Sciatic nerve (tissue), 2 donors: ENCODE data around the gene CDHR1. TPM values are rescaled to one million over a fixed set of nuclear protein-coding genes. Genes with fewer than 3 reads are reported as not detected.

ENCODE experiments used
- ATAC-seq: fragments of 200-7000 bp; cut with Tn5 transposase; one replicate; pipeline ENCODE4 v1.9.1; 2020; ENCODE audit warnings: mild to moderate bottlenecking, moderate library complexity
- DNase-seq: peaks from one replicate; pipeline ENCODE4 v3.0.0-alpha.2; 2020; ENCODE audit warnings: low spot score
- intact Hi-C: fragments of 100-400 bp; cut with DNase I; formaldehyde crosslinking; loops from one replicate; pipeline ENCODE4 v1.14.2; 2022
- total RNA-seq: library from RNA; stranded (reverse); fragmentation: NEBNext Ultra II Directional; extraction: Animal tissue kit (Norgen Biotek cat#: 25700); gene quantifications from one replicate; pipeline ENCODE4 v1.2.1, GENCODE V29; 2021
- donor health status: DM: no; HTN: no; CAD: no.
- donor health status: DM: no; HTN: no; CAD: no.

CDHR1 gene
- total RNA-seq, 1 donor from 2014 or later: 2.0 TPM

- ATAC-seq (no peak), DNase-seq (no peak)
- intact Hi-C loops: no loop called here
These were observed 1.7 kb downstream of the CDHR1 start for GRCh38 chr10:84196083-84196482.

- intact Hi-C loops: no loop called here
- ATAC-seq: no peak
- DNase-seq: no peak
These were observed 2.6 kb downstream of the CDHR1 start for GRCh38 chr10:84196941-84197340.

- ATAC-seq (no peak), DNase-seq (no peak)
- intact Hi-C loops: no loop called here
These were observed 3.3 kb downstream of the CDHR1 start for GRCh38 chr10:84197643-84198042.

GRCh38 chr10:84198206-84198915 lies 4.0 kb downstream of the CDHR1 start:
- no peak for DNase-seq
- no peak for ATAC-seq
- intact Hi-C loops: no loop called here

DNA sequence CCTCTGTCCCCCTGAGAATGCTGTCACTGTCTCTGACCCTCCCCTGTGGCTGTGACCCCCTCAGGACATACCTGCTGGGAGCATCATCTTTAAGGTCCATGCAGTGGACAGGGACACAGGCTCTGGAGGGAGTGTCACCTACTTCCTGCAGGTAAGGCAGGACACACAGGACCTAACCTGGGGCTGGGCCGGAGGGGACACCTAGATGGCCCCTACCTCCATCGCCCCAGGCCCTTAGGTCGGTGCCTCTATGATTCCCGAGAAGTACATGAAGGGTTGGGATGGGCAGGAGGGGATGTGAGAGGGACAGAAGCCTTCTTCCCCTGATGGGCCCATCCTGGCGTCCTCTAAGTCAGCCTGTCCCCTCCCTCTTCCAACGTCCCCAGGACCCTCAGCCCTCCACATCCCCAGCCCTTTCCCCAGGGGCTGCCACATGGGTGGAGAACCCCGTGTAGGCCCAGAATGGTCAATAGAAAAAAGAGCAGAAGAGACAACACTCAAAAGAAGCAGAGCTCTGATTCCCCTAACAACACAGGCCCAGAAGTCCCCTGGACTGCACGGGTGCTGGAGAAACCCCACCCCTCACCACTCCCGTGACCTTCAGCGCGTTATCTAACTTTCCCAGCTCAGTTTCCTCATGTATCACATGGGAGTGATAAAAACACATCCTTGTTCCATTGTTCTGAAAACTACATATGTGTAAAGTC lies 6.4 kb downstream of the CDHR1 start:
- DNase-seq: no peak
- ATAC-seq: no peak
- intact Hi-C loops: no loop called here

DNA sequence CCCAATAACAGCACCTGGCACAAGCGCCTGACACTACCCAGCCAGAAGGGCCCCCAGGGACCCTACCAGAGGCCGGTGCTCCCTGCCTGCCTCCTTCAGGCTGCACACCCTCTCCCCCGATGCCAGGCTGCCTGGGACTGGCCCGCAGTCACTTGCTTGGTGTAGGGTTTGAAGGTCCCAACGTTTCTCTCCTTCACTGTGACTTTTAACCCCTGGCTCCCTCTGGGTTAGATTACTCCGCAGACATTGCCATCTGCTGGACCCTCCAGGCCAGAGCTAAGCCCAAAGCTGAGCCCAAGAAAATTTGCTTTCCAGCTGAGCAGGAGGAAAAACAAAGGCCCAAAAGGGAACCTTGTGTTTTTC lies 6.9 kb downstream of the CDHR1 start:
- ATAC-seq (no peak), DNase-seq (no peak)
- intact Hi-C loops: no loop called here

DNA sequence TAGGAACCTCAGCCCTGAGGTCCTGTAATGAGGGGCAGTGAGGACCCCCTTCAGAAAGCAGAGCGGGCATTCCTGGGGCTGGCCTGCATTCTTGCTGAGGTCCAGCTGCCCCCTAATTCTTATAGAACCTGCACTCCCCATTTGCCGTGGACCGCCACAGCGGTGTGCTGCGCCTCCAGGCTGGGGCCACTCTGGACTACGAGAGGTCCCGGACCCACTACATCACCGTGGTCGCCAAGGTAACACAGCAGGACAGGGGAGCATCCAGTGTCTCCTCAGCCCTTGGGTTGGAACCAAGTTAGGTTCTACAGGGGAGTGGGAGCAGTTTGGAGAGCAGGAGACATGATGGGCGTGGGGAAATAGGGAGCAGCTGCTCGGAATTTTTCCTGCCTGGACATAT lies 7.3 kb downstream of the CDHR1 start:
- no peak for DNase-seq
- no peak for ATAC-seq
- intact Hi-C loops: no loop called here

DNA sequence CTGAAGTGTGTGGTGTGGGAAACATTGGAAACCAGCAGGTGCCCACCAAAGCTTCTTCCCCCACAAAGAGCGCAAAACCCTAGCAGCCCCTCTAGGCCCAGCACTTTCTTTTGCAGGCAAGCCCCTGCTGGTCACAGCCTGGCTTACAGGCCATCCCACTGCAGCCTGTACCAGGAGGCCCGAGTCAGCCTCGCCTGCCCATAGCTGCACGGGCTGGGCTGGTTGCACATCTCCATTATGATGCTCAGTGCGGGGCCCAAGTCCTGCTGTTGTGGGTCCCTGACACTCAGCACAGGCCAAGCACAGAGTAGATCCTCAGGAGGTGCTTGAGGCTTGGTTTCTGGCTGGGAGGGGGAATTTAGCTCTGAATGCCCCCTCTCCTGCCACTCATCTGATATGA lies 8.0 kb downstream of the CDHR1 start:
- intact Hi-C loops: no loop called here
- DNase-seq (no peak), ATAC-seq (no peak)

GRCh38 chr10:84204122-84204521 lies 9.8 kb downstream of the CDHR1 start:
- DNase-seq (no peak), ATAC-seq (no peak)
- intact Hi-C loops: no loop called here

DNA sequence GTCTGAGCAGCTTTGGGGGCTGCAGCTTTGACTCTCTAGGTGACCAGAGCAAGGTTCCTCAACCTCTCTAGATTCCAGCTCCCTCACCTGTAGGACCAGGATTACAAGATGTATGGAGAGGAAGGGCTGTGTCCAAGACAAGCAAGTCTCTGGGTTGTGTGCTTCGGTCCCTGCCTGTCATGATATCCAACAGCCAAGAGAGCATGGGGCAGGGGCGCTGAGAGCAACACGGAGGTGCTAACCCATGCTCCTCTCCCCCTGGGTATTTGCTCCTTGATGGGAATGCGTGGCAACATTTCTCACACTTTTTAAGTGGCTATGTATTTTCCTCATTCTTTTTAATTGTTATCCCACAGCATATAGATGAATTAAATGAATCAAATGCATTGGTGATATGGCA lies 10.3 kb downstream of the CDHR1 start:
- ATAC-seq (no peak), DNase-seq (peak; percentile 25)
- intact Hi-C loops: no loop called here

DNA sequence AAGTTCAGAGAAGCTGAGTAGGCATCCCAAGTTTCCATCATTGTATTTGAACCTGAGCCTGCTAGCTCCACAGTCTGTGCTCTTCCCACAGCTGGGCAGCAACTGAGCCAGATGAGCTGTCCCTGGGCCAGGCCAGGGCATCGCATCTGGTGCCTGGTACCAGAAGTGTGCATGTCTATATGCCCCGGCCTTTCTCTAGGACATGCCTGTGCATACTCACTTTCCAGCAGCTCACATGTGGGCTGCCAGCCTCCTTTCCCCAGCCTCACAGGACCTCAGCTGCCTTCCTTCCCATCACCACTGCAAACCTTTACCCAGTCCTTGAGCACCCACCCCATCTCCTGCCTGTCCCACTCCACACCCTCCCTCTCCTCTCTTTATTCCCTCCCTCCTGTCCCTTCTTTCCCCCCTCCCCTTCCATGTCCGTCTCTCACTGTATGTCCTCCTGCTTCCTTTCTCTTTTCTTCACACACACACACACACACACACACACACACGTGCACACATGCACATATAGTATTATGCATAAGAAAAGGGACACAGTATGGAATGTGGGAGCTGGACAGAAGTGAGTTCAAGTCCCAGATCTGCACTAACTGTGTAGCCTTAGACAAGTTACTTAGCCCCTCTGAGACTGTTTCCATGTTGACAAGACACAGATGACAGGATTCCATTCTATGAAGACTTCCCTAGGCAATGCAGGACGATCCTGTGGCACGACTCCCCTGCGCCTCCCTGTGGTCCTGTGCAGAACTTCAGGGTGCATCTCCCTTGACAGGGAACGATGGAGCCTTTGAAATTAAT lies 10.9 kb downstream of the CDHR1 start:
- intact Hi-C loops: no loop called here
- DNase-seq: peak; percentile 58
- ATAC-seq: no peak

GRCh38 chr10:84205853-84206525 lies 11.7 kb downstream of the CDHR1 start:
- ATAC-seq (no peak), DNase-seq (no peak)
- intact Hi-C loops: no loop called here

DNA sequence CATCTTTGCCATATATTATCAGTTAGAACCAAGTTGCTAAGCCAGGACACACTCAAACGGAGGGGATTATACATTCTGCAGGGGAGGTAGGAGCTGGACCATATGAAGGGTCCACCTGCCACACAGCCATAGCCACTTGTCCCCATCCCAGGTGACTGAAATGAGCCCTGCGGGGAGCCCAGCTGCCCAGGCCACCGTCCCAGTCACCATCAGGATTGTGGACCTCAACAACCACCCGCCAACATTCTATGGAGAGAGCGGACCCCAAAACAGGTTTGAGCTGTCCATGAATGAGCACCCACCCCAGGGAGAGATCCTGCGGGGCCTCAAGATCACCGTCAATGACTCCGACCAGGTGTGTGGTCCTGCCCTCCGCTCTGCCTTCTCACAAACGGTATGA lies 13.7 kb downstream of the CDHR1 start:
- ATAC-seq (no peak), DNase-seq (no peak)
- intact Hi-C loops: no loop called here

- ATAC-seq: no peak
- intact Hi-C loops: no loop called here
- DNase-seq: no peak
These were observed 17.2 kb downstream of the CDHR1 start for GRCh38 chr10:84211566-84211965.

DNA sequence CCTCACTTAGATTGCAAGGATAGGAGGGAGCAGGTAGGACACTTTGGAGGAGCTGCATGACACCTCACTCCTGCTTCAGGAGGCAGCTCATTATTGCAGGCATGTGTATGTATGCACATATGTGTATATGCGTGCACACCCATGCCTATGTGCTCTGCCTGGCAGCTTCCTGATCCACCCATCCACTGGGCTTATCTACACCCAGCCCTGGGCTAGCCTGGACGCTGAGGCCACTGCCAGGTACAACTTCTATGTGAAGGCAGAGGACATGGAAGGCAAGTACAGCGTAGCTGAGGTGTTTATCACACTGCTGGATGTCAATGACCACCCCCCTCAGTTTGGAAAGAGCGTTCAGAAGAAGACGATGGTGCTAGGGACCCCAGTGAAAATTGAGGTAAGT lies 17.7 kb downstream of the CDHR1 start:
- intact Hi-C loops: no loop called here
- no peak for DNase-seq
- ATAC-seq: no peak

DNA sequence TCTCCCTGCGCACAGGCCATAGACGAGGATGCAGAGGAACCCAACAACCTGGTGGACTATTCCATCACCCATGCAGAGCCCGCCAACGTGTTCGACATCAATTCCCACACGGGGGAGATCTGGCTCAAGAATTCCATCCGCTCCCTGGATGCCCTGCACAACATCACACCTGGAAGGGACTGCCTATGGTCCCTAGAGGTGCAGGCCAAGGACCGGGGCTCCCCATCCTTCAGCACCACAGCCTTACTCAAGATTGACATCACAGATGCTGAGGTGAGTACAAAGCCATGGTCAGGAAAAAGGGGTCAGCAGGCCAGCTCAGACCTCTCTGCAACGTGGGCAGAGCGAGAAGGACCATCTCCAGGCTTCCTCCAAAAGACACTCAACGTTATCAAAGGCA lies 18.7 kb downstream of the CDHR1 start:
- intact Hi-C loops: no loop called here
- ATAC-seq (no peak), DNase-seq (no peak)

DNA sequence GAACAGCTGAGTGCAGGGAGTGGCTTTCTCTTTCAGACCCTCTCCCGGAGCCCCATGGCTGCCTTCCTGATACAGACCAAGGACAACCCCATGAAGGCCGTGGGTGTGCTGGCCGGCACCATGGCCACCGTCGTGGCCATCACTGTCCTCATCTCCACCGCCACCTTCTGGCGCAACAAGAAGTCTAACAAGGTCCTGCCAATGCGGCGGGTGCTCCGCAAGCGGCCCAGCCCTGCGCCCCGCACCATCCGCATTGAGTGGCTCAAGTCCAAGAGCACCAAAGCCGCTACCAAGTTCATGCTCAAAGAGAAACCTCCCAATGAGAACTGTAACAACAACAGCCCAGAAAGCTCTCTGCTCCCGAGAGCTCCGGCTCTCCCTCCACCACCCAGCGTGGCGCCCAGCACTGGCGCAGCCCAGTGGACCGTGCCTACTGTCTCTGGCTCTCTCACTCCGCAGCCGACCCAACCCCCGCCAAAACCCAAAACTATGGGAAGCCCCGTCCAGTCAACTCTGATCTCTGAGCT lies 19.8 kb downstream of the CDHR1 start:
- DNase-seq (no peak), ATAC-seq (no peak)

GRCh38 chr10:84214612-84215235 lies 20.4 kb downstream of the CDHR1 start:
- ATAC-seq (no peak), DNase-seq (no peak)
- intact Hi-C loops: no loop called here

More for the DNA sequence above, 19.8 kb downstream of the CDHR1 start:
- intact Hi-C loops: no loop called here

DNA sequence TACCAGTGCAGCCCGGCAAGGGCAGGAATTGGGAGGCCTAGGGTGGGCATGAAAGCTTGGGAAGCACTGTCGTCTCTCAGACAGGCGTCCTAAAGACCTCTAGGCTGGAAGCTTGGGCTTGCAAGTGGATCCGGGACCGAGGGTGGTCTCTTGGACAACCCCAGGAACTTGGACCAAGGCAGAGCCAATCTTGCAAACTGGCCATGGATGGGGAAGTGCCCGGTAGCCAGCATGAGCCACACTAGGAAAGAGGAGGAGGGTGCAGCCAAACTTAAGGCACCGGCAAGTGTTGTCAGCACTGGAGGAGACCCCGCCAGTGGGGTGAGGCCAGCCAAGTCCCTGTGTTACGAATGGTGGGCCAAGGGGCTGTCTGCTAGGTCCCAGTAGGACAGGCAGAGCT lies 22.5 kb downstream of the CDHR1 start:
- ATAC-seq: no peak
- DNase-seq: no peak
- intact Hi-C loops: no loop called here
